ENCODE data around the gene HDAC7. TPM values are rescaled to one million over a fixed set of nuclear protein-coding genes. Genes with fewer than 3 reads are reported as not detected.

The HDAC7 gene
- total and polyA plus RNA-seq, 2 experiments from 2014 or later = 41.3 to 60.1 TPM

DNA sequence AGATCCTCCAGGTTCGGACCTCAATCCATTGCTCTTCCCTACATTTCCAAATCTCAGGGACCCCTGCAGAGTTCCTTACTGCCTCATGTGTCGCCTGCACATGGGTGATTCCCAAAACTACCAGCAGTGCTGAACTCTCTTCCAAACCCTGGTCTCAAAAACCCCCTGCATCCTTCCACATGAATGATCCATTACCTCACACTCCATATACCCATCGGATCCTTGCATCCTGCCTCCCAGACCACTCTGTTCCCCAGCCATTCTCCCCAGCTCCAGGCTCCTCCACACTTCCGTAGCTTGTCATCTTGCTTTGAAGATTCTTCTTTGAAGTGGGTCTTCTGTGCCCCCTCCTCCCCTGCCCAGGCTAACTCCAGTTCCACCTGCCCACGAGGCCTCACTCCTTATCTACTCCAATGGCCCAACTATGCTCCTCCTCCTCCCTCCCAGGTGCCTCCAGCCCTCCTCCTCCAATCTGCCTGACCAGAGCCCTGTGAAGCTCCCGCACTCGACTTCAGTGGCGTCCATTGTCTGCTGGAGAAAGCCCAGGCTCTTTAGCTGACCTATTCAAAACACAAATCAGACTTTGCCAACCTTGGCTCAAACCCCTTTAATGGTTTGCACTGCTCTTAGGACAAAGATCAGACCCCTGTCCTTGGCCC is 74.8 kb downstream of the HDAC7 start:
- Mint-ChIP-seq H3K4me3 (no peak overlapping the region; the same call in 2 of the 3 replicates), H3K4me1 (peaks cover 41% of the 10 kb centered on the region), H3K9me3 (no peaks in the 10 kb centered on the region; the same call in 2 of the 3 replicates), H3K36me3 (ENCODE audit: low read depth) (peaks cover 2% of the 10 kb centered on the region; the same call in 1 of the 3 replicates), H3K27me3 (ENCODE audit: insufficient read depth, low read depth, poor library complexity) (peaks cover 28% of the 10 kb centered on the region), H3K27ac (0 out of 2 replicates have a peak overlapping the region, but pooled peaks have one; percentile 49)
- no peaks in the 10 kb centered on the region for H3F3A ChIP-seq (replicated peaks; ENCODE audit: low read depth)
- H3K36me3 ChIP-seq (ENCODE audit: insufficient read depth) = no peaks in the 10 kb centered on the region
- no peak overlapping the region for H2AFZ ChIP-seq
- H3K4me1 ChIP-seq (ENCODE audit: insufficient read depth) = 0 out of 2 replicates have a peak, but pooled peaks cover 4% of the 10 kb centered on the region
- ATAC-seq = no peak
- no peaks in the 10 kb centered on the region for H4K20me1 ChIP-seq (replicated peaks; ENCODE audit: insufficient read depth)
- H3K79me2 ChIP-seq (replicated peaks; ENCODE audit: insufficient read depth) = no peaks in the 10 kb centered on the region
- no peaks in the 10 kb centered on the region for H3K27me3 ChIP-seq (ENCODE audit: insufficient read depth)
- H3K4me2 ChIP-seq = no peak overlapping the region
- H3K9me2 ChIP-seq (ENCODE audit: insufficient read depth) = no peaks in the 10 kb centered on the region
- no peak for DNase-seq (ENCODE audit: low spot score)
- TF ChIP-seq ZNF331 (CRISPR knock-in tag; IDR thresholded peaks at IDR 0.05; ENCODE audit: low read depth) (no peak), NANOG (IDR thresholded peaks at IDR 0.05; ENCODE audit: borderline replicate concordance) (no peak), STAT1 (IDR thresholded peaks at IDR 0.05; ENCODE audit: unreplicated experiment) (no peak), EZH2 (IDR thresholded peaks at IDR 0.05; ENCODE audit: low read depth, unreplicated experiment) (no peak), POLR2AphosphoS5 (IDR thresholded peaks at IDR 0.05; ENCODE audit: low read depth) (no peak)
- TF ChIP-seq, protein P1, sequence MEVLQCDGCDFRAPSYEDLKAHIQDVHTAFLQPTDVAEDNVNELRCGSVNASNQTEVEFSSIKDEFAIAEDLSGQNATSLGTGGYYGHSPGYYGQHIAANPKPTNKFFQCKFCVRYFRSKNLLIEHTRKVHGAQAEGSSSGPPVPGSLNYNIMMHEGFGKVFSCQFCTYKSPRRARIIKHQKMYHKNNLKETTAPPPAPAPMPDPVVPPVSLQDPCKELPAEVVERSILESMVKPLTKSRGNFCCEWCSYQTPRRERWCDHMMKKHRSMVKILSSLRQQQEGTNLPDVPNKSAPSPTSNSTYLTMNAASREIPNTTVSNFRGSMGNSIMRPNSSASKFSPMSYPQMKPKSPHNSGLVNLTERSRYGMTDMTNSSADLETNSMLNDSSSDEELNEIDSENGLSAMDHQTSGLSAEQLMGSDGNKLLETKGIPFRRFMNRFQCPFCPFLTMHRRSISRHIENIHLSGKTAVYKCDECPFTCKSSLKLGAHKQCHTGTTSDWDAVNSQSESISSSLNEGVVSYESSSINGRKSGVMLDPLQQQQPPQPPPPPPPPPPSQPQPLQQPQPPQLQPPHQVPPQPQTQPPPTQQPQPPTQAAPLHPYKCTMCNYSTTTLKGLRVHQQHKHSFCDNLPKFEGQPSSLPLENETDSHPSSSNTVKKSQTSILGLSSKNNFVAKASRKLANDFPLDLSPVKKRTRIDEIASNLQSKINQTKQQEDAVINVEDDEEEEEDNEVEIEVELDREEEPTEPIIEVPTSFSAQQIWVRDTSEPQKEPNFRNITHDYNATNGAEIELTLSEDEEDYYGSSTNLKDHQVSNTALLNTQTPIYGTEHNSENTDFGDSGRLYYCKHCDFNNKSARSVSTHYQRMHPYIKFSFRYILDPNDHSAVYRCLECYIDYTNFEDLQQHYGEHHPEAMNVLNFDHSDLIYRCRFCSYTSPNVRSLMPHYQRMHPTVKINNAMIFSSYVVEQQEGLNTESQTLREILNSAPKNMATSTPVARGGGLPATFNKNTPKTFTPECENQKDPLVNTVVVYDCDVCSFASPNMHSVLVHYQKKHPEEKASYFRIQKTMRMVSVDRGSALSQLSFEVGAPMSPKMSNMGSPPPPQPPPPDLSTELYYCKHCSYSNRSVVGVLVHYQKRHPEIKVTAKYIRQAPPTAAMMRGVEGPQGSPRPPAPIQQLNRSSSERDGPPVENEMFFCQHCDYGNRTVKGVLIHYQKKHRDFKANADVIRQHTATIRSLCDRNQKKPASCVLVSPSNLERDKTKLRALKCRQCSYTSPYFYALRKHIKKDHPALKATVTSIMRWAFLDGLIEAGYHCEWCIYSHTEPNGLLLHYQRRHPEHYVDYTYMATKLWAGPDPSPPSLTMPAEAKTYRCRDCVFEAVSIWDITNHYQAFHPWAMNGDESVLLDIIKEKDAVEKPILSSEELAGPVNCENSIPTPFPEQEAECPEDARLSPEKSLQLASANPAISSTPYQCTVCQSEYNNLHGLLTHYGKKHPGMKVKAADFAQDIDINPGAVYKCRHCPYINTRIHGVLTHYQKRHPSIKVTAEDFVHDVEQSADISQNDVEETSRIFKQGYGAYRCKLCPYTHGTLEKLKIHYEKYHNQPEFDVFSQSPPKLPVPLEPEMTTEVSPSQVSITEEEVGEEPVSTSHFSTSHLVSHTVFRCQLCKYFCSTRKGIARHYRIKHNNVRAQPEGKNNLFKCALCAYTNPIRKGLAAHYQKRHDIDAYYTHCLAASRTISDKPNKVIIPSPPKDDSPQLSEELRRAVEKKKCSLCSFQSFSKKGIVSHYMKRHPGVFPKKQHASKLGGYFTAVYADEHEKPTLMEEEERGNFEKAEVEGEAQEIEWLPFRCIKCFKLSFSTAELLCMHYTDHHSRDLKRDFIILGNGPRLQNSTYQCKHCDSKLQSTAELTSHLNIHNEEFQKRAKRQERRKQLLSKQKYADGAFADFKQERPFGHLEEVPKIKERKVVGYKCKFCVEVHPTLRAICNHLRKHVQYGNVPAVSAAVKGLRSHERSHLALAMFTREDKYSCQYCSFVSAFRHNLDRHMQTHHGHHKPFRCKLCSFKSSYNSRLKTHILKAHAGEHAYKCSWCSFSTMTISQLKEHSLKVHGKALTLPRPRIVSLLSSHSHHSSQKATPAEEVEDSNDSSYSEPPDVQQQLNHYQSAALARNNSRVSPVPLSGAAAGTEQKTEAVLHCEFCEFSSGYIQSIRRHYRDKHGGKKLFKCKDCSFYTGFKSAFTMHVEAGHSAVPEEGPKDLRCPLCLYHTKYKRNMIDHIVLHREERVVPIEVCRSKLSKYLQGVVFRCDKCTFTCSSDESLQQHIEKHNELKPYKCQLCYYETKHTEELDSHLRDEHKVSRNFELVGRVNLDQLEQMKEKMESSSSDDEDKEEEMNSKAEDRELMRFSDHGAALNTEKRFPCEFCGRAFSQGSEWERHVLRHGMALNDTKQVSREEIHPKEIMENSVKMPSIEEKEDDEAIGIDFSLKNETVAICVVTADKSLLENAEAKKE (CRISPR knock-in tag; IDR thresholded peaks at IDR 0.05) = no peak
- TF ChIP-seq, protein P2, sequence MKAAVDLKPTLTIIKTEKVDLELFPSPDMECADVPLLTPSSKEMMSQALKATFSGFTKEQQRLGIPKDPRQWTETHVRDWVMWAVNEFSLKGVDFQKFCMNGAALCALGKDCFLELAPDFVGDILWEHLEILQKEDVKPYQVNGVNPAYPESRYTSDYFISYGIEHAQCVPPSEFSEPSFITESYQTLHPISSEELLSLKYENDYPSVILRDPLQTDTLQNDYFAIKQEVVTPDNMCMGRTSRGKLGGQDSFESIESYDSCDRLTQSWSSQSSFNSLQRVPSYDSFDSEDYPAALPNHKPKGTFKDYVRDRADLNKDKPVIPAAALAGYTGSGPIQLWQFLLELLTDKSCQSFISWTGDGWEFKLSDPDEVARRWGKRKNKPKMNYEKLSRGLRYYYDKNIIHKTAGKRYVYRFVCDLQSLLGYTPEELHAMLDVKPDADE (IDR thresholded peaks at IDR 0.05) = no peak
- no peak overlapping the region for H3K4me3 ChIP-seq
- no peak overlapping the region for H3K27ac ChIP-seq (ENCODE audit: low read depth)

Data from GM23338 (cell line).